ENCODE data around the gene ZNF507.

ZNF507 gene

DNA sequence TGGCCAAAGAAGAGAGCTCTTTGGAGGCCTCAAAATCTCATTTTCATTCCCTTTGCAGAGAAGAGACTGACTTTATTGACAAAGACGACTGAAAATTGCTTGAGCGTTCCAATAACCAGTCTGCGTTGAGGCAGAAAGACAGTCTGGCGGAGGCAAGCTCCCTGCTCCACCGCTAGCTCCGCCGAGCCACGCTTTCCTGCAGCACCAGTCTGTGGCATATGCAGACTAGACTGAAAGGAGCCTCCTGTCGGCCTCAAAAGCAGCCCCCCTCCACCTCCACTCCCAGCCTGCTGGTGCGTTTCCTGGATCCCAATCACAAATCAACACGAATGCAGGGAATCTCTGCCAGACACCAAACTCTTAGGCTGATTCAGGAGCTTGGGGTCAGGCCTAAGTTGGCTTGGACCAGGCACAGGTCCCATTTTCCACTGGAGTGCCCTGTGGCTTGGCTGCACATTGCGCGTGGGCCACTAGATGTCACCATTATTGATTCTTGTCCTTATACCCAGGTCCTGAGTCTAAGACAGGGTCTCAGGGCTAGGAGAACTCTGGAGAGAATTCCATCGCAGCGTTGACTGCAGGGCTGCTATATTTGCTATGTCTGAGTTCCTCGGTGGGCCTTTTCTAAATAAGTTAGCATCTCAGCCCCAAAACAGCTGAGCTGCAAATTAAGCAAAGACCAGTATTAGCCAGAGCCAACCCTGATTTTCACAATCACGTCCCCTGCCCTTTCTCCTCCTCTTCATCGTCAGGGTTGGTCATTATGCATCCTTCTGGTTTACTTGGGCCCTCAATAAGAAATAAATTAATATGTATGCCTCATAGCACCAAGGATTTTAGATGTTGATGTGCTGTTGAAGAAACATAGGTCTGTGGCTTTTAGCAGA, 5.2 kb upstream of the ZNF507 start:
- DNase-seq (ENCODE audit: low spot score): peak; percentile 54

DNA sequence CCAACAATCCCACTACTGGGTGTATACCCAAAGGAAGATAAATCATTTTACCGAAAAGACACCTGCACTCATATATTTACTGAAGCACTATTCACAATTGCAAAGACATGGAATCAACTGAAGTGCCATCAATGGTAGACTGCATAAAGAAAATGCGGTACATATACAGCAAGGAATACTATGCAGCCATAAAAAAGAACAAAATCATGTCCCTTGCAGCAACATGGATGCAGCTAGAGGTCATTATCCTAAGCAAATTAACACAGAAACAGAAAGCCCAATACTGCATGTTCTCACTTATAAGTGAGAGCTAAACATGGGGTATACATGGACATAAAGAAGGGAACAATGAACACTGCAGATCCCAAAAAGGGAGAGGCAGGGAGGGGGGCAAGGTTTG, 2.7 kb upstream of the ZNF507 start:
- DNase-seq (ENCODE audit: low spot score): no peak

DNA sequence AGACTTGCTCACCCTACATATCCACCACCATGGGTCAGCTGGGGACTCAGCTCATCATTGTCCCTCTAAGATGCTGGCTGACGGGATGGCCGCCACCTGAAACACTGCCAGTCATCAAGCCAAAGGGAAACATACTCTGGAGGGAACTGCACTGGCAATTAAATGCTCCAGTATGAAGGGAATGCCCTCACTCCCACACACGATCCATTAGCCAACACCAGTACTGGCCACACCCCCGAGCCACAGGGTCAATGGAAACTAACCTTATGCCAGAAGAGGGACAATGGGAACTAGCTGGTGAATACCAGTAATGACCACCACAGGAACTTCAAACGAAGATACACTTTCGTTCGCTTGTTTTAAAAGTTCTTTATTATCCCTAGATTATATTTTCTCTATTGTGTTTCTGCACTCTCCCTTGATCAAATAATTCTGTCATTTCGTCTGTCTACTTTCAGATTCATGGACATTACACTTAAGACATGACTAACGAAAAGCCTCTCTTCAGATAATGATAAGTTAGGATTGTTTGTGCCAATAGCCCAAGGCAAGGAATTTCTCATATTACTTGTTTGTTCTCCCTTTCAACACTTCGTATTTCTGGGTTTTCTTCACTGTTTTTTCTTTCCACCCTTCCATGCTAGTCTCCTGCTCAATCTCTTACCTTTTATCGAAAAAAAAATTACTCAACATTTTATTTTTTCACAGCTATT, 1.7 kb upstream of the ZNF507 start:
- DNase-seq (ENCODE audit: low spot score): no peak

- no peak for DNase-seq (ENCODE audit: low spot score)
Measured at GRCh38 chr19:32346901-32347300, 1.5 kb downstream of the ZNF507 start.

GRCh38 chr19:32347573-32347972, 2.2 kb downstream of the ZNF507 start:
- DNase-seq (ENCODE audit: low spot score): no peak

- DNase-seq (ENCODE audit: low spot score): no peak
Measured at GRCh38 chr19:32349051-32349450, 3.6 kb downstream of the ZNF507 start.

GRCh38 chr19:32349724-32350470, 4.5 kb downstream of the ZNF507 start:
- DNase-seq (ENCODE audit: low spot score): no peak

DNA sequence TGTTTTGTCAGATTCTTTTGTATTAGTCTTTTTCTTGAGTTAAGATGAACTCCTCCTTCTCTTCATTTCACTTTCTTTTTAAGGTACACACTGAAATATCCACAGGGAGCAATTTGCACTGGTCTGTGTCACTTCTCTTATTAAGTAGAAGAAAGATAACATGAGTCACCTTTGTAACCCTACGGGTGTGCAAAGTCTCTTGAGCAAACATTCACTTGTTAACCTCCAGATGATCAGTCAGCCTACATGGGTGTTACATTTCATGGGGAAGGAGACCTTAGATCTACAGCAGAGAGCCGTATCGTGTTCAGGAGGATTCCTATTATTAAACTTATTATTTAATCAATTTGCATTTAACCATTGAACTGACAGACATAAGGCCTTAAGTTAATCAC, 5.1 kb downstream of the ZNF507 start:
- DNase-seq (ENCODE audit: low spot score): no peak

GRCh38 chr19:32350987-32351348, 5.6 kb downstream of the ZNF507 start:
- DNase-seq (ENCODE audit: low spot score): no peak

GRCh38 chr19:32352241-32352630, 6.8 kb downstream of the ZNF507 start:
- DNase-seq (ENCODE audit: low spot score): no peak

DNA sequence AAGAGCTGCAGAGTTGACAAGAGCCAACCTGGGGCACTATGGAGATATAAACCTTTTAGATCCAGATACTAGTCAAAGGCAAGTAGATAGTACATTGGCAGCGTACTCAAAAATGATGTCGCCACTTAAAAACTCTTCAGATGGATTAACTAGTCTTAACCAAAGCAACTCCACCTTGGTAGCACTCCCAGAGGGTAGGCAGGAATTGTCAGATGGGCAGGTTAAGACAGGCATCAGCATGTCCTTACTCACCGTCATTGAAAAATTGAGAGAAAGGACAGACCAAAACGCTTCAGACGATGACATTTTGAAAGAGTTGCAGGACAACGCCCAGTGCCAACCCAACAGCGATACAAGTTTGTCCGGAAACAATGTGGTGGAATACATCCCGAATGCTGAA, 8.9 kb downstream of the ZNF507 start:
- no peak for DNase-seq (ENCODE audit: low spot score)

DNA sequence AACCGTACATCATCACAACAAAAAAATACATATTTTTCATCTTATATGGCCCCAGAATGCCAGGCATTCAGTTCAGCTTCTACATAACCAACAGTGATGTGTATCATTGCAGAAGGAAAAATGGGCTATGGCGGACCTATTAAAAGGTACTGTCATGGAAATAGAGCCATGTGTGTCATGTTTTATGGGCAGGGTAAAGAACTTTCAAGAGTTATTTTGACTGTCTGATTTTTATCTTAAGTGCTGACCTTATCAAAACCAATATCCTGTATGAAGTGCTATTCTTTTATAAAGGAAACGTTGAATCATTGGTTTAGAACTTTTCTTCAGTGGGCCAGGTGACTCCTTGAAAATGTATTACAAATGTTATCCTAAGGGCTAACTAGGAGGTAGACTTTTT, 9.9 kb downstream of the ZNF507 start:
- no peak for DNase-seq (ENCODE audit: low spot score)

GRCh38 chr19:32357720-32358119, 12.3 kb downstream of the ZNF507 start:
- no peak for DNase-seq (ENCODE audit: low spot score)

DNA sequence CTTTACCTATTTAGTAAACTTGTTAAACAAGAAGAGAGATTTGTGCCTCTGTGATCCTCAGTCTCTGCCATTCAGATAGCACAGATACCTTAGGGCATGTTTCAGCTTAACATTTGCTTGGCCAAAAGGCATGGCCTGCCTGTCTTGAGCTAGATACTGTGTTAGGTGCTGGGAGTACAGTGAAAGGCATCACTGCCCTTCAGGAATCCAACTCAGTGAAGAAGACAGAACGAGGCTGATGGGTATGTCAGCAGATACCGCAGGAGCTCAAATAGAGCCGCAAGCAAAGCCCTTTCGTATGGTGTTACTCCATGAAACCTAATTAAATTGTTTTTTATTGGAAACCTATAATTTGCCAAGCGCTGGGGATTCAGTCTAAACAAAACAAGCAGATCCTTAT, 12.9 kb downstream of the ZNF507 start:
- no peak for DNase-seq (ENCODE audit: low spot score)

GRCh38 chr19:32359581-32359980, 14.2 kb downstream of the ZNF507 start:
- DNase-seq (ENCODE audit: low spot score): no peak

GRCh38 chr19:32361574-32362317, 16.3 kb downstream of the ZNF507 start:
- no peak for DNase-seq (ENCODE audit: low spot score)

- no peak for DNase-seq (ENCODE audit: low spot score)
Measured at GRCh38 chr19:32362318-32362691, 16.9 kb downstream of the ZNF507 start.

- DNase-seq (ENCODE audit: low spot score): no peak
Measured at GRCh38 chr19:32363175-32363574, 17.8 kb downstream of the ZNF507 start.

DNA sequence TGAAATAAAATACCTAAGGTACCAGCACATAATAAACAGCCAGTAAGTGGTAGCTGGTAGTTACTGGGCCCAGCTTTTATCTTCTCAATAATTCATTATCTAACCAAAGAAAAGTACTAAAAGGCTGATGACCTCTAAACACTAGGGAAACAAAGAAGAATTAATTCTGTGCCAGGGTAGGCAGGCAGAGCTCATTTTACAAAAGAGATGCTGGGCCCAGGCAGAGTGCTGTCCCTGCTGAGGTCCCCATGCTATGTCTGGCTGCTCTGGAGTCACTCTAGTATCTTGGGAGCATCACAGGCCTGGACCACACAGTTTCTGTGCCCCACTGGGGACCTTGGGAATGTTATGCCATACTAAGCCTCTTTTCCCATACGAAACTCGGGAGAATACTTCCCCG, 18.2 kb downstream of the ZNF507 start:
- DNase-seq (ENCODE audit: low spot score): no peak

- no peak for DNase-seq (ENCODE audit: low spot score)
Measured at GRCh38 chr19:32364040-32364439, 18.6 kb downstream of the ZNF507 start.

DNA sequence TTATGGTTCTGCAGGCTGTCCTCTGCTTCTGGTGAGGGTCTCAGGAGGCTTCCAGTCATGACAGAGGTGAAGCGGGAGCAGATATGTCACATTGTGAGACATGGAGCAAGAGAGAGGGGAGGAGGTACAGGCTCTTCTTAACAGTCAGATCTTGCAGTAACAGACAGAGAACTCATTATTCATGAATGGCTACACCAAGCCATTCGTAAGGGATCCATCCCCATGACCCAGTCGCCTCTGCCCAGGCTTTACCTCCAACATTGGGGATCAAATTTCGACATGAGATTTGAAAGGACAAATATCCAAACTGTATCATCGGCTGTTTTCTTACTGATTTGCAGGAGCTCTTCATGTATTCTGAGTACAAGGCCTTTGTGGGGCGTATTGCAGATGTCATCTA, 21.7 kb downstream of the ZNF507 start:
- DNase-seq (ENCODE audit: low spot score): no peak

DNA sequence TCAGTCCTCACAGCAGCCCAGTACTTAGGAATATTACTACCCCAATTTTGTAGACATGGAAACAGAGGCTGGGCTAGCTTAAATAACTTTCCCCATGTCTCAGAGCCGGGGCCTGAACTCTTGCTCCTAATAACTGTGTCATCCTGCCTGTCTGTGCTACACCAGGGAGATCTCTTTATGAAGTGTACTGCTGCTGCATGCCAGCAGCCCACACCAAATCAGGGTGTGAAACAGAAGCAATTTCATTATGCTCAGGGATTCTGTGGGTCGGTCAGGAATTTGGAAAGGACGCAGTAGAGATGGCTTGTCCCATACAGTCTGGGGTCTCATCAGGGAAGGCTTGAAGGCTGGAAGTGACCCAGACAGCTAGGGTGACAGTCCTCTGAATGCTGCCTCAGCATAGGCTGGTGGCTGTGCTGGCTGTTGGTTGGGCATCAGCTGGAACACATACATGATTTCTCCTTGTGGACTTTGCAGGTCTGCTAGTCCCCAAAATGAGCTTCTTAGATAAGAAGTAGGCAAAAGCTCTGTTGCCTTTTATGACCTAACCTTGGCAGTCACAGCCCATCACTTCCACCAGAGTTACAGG, 22.6 kb downstream of the ZNF507 start:
- no peak for DNase-seq (ENCODE audit: low spot score)
